HepG2 (cell line): ENCODE measurements around the gene CBY1. TPM values are rescaled to one million over a fixed set of nuclear protein-coding genes. Genes with fewer than 3 reads are reported as not detected.

Experiments used
- ATAC-seq: fragments of 200-7000 bp; cut with Tn5 transposase; 3 replicates; pipeline ENCODE4 v1.9.1; 2020; ENCODE audit warnings: mild to moderate bottlenecking, moderate library complexity
- BruUV-seq: library from RNA; stranded (reverse); fragments of 400-500 nt; replicated peaks from 2 replicates; lab custom pipeline; 2021; lab: Mats Ljungman, UMichigan
- CTCF ChIA-PET: fragments of 300-600 bp; formaldehyde crosslinking; extraction: SDS; loops from one replicate; lab custom pipeline; 2021; ENCODE audit warnings: low total read pairs, inconsistent platforms, low intra/inter-chr PET ratio; lab: Yijun Ruan, JAX
- POLR2A ChIA-PET: fragments of 350-600 bp; sonication (Branson Sonifier 250); formaldehyde crosslinking; loops from one replicate; lab custom pipeline; 2020; ENCODE audit warnings: antibody characterized with exemption, inconsistent platforms; lab: Yijun Ruan, JAX
- DNase-seq: peaks from one replicate; pipeline ENCODE4 v3.0.0-alpha.2; 2015; ENCODE audit warnings: low spot score
- FAIRE-seq: peaks from 3 replicates; lab custom pipeline; 2011; peaks lifted over from hg19 to GRCh38; lab: Jason Lieb, UNC
- H2AFZ ChIP-seq: one replicate; pipeline ENCODE4 v1.6.1; 2011; ENCODE audit warnings: low read length, inconsistent platforms
- H3K27ac ChIP-seq: fragments of 300-600 bp; 3 replicates; pipeline ENCODE4 v1.8.0; 2011; ENCODE audit warnings: mixed run types, mild to moderate bottlenecking, mixed read lengths, low read length, inconsistent platforms; ENCODE audit not compliant: insufficient read depth; ENCODE audit errors: extremely low read length
- H3K27me3 ChIP-seq, 2 experiments: fragments of 200-600 bp in 1 of 2; 2 replicates in 1 of 2; 3 replicates in 1 of 2; pipeline versions ENCODE4 v1.6.0 to v1.8.0; 2011; ENCODE audit warnings: low read length in 2 of 2, mild to moderate bottlenecking in 2 of 2, moderate library complexity in 2 of 2, inconsistent platforms in 1 of 2; ENCODE audit not compliant: insufficient read depth in 2 of 2, control insufficient read depth in 1 of 2
- H3K36me3 ChIP-seq, 2 experiments: fragments of 200-600 bp in 1 of 2; replicated peaks in 1 of 2; 2 replicates in 1 of 2; 3 replicates in 1 of 2; pipeline versions ENCODE4 v1.5.1 to v1.8.0; 2011; ENCODE audit warnings: low read length in 2 of 2, inconsistent platforms in 1 of 2; ENCODE audit not compliant: insufficient read depth in 2 of 2, control insufficient read depth in 1 of 2
- H3K4me1 ChIP-seq: 2 replicates; pipeline ENCODE4 v1.5.1; 2012; ENCODE audit warnings: low read length, inconsistent platforms; ENCODE audit not compliant: insufficient read depth
- H3K4me2 ChIP-seq: 2 replicates; pipeline ENCODE4 v1.6.0; 2011; ENCODE audit warnings: low read depth, low read length, inconsistent platforms
- H3K4me3 ChIP-seq, 3 experiments: fragments of 200-600 bp in 1 of 3; sonication (generic), shearing (Covaris generic) in 1 of 3; replicated peaks in 1 of 3; 2 replicates each; pipeline ENCODE4 v1.5.1; 2011 to 2016; ENCODE audit warnings: low read length in 3 of 3, inconsistent platforms in 2 of 3, low read depth in 2 of 3, mild to moderate bottlenecking in 2 of 3, control low read depth in 1 of 3, mixed read lengths in 1 of 3; ENCODE audit not compliant: insufficient read depth in 1 of 3
- H3K79me2 ChIP-seq: one replicate; pipeline ENCODE4 v1.6.1; 2011; ENCODE audit warnings: low read length, inconsistent platforms; ENCODE audit not compliant: insufficient read depth
- H3K9ac ChIP-seq: 2 replicates; pipeline ENCODE4 v1.6.0; 2011; ENCODE audit warnings: mild to moderate bottlenecking, low read depth, low read length, inconsistent platforms; ENCODE audit not compliant: insufficient read depth
- H3K9me3 ChIP-seq: 2 replicates; pipeline ENCODE4 v1.5.1; 2012; ENCODE audit warnings: mild to moderate bottlenecking, low read length
- H4K20me1 ChIP-seq: 2 replicates; pipeline ENCODE4 v1.6.0; 2011; ENCODE audit warnings: inconsistent platforms, mild to moderate bottlenecking, low read length, moderate library complexity; ENCODE audit not compliant: insufficient read depth
- ARHGAP35 ChIP-seq: sonication (generic); formaldehyde crosslinking; IDR thresholded peaks from 2 replicates; pipeline ENCODE4 v1.9.0; 2022; ENCODE audit warnings: mild to moderate bottlenecking, inconsistent platforms, moderate library complexity, missing genetic modification reagents, borderline replicate concordance
- GATA4 ChIP-seq: sonication (generic); IDR thresholded peaks from 2 replicates; pipeline ENCODE4 v1.6.1; 2016; ENCODE audit warnings: antibody characterized with exemption, low read depth, borderline replicate concordance
- GPBP1L1 ChIP-seq: sonication (generic); formaldehyde crosslinking; IDR thresholded peaks from 2 replicates; pipeline ENCODE4 v1.5.0; 2020; ENCODE audit warnings: mild to moderate bottlenecking, missing genetic modification reagents
- HES4 ChIP-seq: sonication (generic); formaldehyde crosslinking; IDR thresholded peaks from 2 replicates; pipeline ENCODE4 v1.9.0; 2021; ENCODE audit warnings: mild to moderate bottlenecking, missing genetic modification reagents, borderline replicate concordance
- HNRNPK ChIP-seq: fragments of 200-400 bp; formaldehyde crosslinking; IDR thresholded peaks from 2 replicates; pipeline ENCODE4 v1.6.1; 2018; ENCODE audit warnings: low read length, low read depth, moderate library complexity, mild to moderate bottlenecking; ENCODE audit not compliant: poor library complexity, severe bottlenecking
- HNRNPL ChIP-seq: fragments of 200-400 bp; formaldehyde crosslinking; IDR thresholded peaks from 2 replicates; pipeline ENCODE4 v1.6.1; 2017; ENCODE audit warnings: mild to moderate bottlenecking, low read depth, low read length
- KDM1A ChIP-seq: IDR thresholded peaks from 2 replicates; pipeline ENCODE4 v1.6.1; 2016; ENCODE audit warnings: missing compliant biosample characterization
- KMT2B ChIP-seq: IDR thresholded peaks from 2 replicates; pipeline ENCODE4 v1.6.1; 2016; ENCODE audit warnings: missing genetic modification reagents, missing compliant biosample characterization
- MED13 ChIP-seq: sonication (generic); formaldehyde crosslinking; IDR thresholded peaks from 2 replicates; pipeline ENCODE4 v1.5.0; 2020; ENCODE audit warnings: missing genetic modification reagents
- PPARG ChIP-seq: conservative IDR thresholded peaks from 2 replicates; pipeline ENCODE4 v1.6.1; 2016; ENCODE audit warnings: missing biosample characterization, missing genetic modification reagents
- PRMT3 ChIP-seq: sonication (generic); formaldehyde crosslinking; IDR thresholded peaks from 2 replicates; pipeline ENCODE4 v1.8.1; 2022; ENCODE audit warnings: low read depth, mild to moderate bottlenecking, moderate library complexity, missing genetic modification reagents, borderline replicate concordance
- TAF15 ChIP-seq: fragments of 200-400 bp; formaldehyde crosslinking; IDR thresholded peaks from one replicate; pipeline ENCODE4 v1.6.1; 2018; ENCODE audit warnings: mild to moderate bottlenecking, low read depth, low read length; ENCODE audit not compliant: poor library complexity, severe bottlenecking
- TCF7L2 ChIP-seq: IDR thresholded peaks from 2 replicates; pipeline ENCODE4 v1.6.1; 2011; ENCODE audit warnings: mild to moderate bottlenecking, low read depth, low read length, moderate library complexity
- TEAD2 ChIP-seq: sonication (generic); formaldehyde crosslinking; IDR thresholded peaks from 2 replicates; pipeline ENCODE4 v1.9.0; 2021; ENCODE audit warnings: missing genetic modification reagents
- ZBTB7B ChIP-seq: sonication (generic); formaldehyde crosslinking; IDR thresholded peaks from 2 replicates; pipeline ENCODE4 v1.4.0; 2020; ENCODE audit warnings: missing genetic modification reagents
- ZNF296 ChIP-seq: sonication (generic); formaldehyde crosslinking; conservative IDR thresholded peaks from 2 replicates; pipeline ENCODE4 v1.5.0; 2020; ENCODE audit warnings: mild to moderate bottlenecking, missing genetic modification reagents
- ZNF460 ChIP-seq: sonication (generic); formaldehyde crosslinking; IDR thresholded peaks from 2 replicates; pipeline ENCODE4 v1.5.1; 2020; ENCODE audit warnings: missing genetic modification reagents, mild to moderate bottlenecking, borderline replicate concordance
- ZNF468 ChIP-seq: sonication (generic); formaldehyde crosslinking; IDR thresholded peaks from 2 replicates; pipeline ENCODE4 v1.8.0; 2022; ENCODE audit warnings: mild to moderate bottlenecking, moderate library complexity, missing genetic modification reagents
- ZNF629 ChIP-seq: sonication (generic); formaldehyde crosslinking; conservative IDR thresholded peaks from 2 replicates; pipeline ENCODE4 v1.5.0; 2020; ENCODE audit warnings: missing genetic modification reagents
- ZSCAN30 ChIP-seq: sonication (generic); formaldehyde crosslinking; IDR thresholded peaks from 2 replicates; pipeline ENCODE4 v1.5.0; 2020; ENCODE audit warnings: mild to moderate bottlenecking, missing genetic modification reagents
- WGBS: methylation state at CpG from one replicate; pipeline ENCODE4 v1.1.6; 2017; ENCODE audit warnings: low lambda C conversion rate; 5-methylcytosine and 5-hydroxymethylcytosine counted together
- in situ Hi-C: cut with HindIII; loops from 2 replicates; pipeline ENCODE4 v1.10.0; 2017; ENCODE audit warnings: low pct_unique_long_range_greater_than_20kb; ENCODE audit not compliant: extremely low pct_ligation_motif_present
- intact Hi-C: fragments of 100-400 bp; cut with micrococcal nuclease; formaldehyde crosslinking; loops from one replicate; pipeline ENCODE4 v1.10.0; 2022; ENCODE audit not compliant: unreplicated experiment
- polyA plus RNA-seq, 8 experiments: library from polyadenylated mRNA; depleted of rRNA in 3 of 8; stranded (reverse) in 7 of 8; unstranded in 1 of 8; fragments of >200 nt; fragmentation: Illumina TruSeq in 4 of 8; extraction: Trizol in 4 of 8; gene quantifications; 2 replicates each; pipeline versions ENCODE4 v1.2.1 to v1.2.3, GENCODE V29; 2011 to 2016; ENCODE audit warnings: low read depth in 4 of 8, missing spikeins in 1 of 8, mixed read lengths in 1 of 8; ENCODE audit not compliant: insufficient read depth in 1 of 8
- total RNA-seq, 5 experiments: library from RNA; depleted of rRNA; stranded (reverse); fragments of >200 nt; fragmentation: Illumina TruSeq; extraction: Trizol; gene quantifications; 2 replicates each; pipeline ENCODE4 v1.2.3, GENCODE V29; 2016; ENCODE audit warnings: low read depth in 1 of 5

The CBY1 gene
- total and polyA plus RNA-seq, 2 of the 13 experiments (the other 11 are each of a cell fraction or from before 2014, with no cell fraction given), result 19.7 to 20.3 TPM

- no peak for ATAC-seq
- Histone ChIP-seq H3K9ac (no peak overlapping the region), H4K20me1 (peaks cover 38% of the 10 kb centered on the region), H3K9me3 (no peaks in the 10 kb centered on the region), H3K27ac (no peak overlapping the region), H3K4me2 (no peak overlapping the region), H3K27me3 (no peaks in the 10 kb centered on the region), H3K4me1 (no peaks in the 10 kb centered on the region), H2AFZ (no peak overlapping the region), H3K36me3 (peaks cover 39 to 59% of the 10 kb centered on the region in 2 experiments), H3K79me2 (peaks cover 36% of the 10 kb centered on the region), H3K4me3 (no peak overlapping the region)
- FAIRE-seq, result no peak
- no peak for DNase-seq
- 98% methylated on average over 6 of the region's 6 CpGs for WGBS
- intact Hi-C loops, result no loop called here
- no TSS peak for BruUV-seq
- in situ Hi-C loops, result no loop called here
- POLR2A ChIA-PET, result interaction anchor here (1.1 to 1.3 kb wide), 2 partner anchors 8 to 16 kb away, joined by 3 read pairs; no protein-coding TSS in a partner anchor
- TF ChIP-seq TEAD2 (no peak), ZNF296 (CRISPR knock-in tag) (no peak), PPARG (CRISPR knock-in tag) (no peak), ZBTB7B (CRISPR knock-in tag) (no peak), KDM1A (CRISPR knock-in tag) (no peak), HNRNPK (no peak), ZNF460 (CRISPR knock-in tag) (no peak), ARHGAP35 (CRISPR knock-in tag) (no peak), HNRNPL (no peak), TCF7L2 (no peak), HES4 (no peak), ZSCAN30 (CRISPR knock-in tag) (no peak), GATA4 (no peak), KMT2B (CRISPR knock-in tag) (no peak), MED13 (CRISPR knock-in tag) (no peak), TAF15 (no peak), PRMT3 (no peak), GPBP1L1 (no peak), ZNF629 (no peak), ZNF468 (CRISPR knock-in tag) (no peak)
- CTCF ChIA-PET, result no interaction called here
These were observed 60.8 kb downstream of the CBY1 start for GRCh38 chr22:38717244-38717643.
